Dedifferentiated amniotic fluid mesenchymal stem cell (primary cell): Measurements from ENCODE around the gene MRNIP.

Experiments used
- DNase-seq: peaks from one replicate; pipeline ENCODE4 v3.0.0-alpha.2; 2016; ENCODE audit errors: extremely low spot score

Gene MRNIP

DNA sequence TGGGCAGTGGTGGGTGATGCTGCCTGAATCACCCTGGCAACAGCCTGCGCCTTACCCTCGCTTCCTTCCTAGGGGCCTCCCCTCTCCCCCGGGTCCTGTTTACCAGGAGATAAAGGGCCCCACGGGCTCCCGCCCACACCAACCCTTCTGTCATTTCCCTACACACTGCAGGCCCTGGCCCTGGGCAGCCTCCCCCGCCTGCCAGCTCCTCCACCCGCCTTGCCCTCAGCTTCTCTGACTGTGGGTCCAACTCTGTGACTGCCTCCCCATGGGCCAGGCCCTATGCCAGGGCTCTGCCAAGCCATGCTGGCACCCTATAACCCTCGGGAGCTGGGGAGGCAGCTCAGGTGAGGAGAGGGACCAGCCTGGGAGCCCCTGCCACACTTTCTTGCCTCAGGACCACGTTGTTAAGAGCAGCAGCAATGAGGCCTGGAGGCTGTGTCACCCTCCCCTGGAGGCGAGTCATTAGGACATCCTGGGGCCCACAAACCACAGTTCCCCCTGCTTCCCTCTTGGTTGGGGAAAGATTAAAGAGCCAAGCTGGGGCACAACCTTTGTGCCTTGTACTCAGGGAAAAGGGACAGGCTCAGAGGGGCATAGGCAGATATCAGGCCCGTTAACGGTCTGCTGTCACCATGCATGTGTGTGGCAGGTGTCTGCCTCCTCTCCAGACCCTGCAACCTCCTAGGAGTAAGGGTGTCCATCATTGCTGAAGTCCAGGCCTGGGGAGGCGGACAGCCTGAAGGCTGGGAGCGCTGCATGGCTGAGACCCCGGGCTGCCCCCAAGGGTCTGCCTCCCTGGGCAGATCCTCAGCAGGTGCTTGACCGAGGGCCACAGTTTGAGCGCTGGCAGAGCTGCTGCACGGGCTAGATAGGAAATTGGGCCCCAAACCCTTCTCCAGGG, 54.7 kb downstream of the MRNIP start:
- DNase-seq, result no peak

GRCh38 chr5:179802950-179803562, 55.6 kb downstream of the MRNIP start:
- DNase-seq, result no peak

DNA sequence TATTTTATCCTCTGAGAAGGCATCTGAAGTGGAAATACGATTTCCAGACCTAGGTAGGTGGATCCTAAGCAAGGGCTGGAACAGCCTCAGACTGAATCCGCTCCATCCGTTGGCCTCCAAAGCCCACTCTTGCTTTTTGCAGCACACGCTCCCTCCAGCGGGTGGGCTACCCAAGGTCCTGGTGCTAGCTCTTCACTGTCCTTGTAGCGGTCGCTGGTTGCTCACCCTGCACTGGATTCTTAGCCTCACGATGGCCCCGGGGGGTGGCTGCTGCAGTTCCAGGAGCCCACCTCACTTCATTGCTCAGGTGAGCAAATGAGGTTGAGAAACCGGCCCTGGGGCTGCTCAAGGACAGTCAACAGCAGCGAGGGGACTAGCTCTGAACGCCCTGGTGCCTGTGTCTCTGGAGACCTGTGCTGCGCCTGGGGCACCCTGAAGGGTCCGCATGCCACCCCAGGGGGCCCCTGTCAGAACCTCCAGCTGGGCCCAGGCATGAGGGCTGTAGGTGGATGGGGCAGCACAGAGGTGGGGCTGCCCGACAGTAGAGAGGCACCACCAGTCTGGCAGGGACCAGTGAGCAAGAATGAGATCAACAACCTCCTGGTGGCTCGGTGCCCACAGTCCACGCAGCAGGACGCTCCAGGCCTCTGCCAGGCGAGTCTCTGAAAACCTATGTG, 56.3 kb downstream of the MRNIP start:
- no peak for DNase-seq

DNA sequence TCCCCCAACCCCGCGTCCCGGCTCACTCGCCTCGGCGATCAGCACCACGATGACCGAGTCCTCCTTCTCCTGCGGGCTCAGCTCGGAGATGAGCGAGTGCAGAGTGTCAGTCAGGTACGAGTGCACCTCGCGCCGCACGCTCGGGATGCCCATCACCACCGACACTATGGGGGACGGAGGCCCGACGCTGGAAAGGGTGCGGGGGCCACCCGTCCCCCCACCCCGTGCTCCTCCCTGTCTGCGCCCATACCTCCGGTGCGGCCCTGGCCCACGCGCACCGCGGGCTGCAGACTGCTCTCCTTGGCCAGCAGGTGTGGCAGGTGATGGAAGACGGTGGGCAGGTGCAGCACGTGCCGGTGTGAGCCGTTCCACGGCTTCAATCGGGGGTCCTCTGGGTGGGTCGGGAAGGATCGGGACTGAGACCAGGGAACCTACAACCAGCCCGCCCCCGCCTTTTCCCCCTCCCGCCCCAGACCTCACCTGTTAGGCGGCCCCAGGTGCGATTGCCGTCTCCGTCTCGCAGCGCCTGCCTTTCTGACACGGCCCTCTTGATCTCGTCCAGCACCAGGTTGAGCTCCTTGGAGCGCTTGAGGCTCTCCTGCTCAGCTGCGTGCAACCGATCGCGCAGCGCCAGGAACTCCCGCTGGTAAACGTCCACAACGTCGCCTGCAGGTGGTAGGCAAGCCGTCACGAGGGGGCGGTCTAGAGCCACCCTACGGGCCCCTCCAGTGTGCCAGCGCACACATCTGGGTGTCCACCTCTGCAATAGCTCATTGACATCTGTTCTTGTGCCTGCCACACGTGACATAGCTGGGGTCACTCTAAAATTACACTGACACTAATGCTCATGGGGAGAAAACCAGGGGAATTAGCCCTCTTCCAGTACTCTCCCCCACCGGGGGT, 57.1 kb downstream of the MRNIP start:
- DNase-seq, result no peak

- DNase-seq, result no peak
Measured at GRCh38 chr5:179800696-179801201, 57.9 kb downstream of the MRNIP start.

GRCh38 chr5:179800071-179800695, 58.4 kb downstream of the MRNIP start:
- DNase-seq, result no peak

- DNase-seq, result no peak
Measured at GRCh38 chr5:179799644-179799973, 59.0 kb downstream of the MRNIP start.

DNA sequence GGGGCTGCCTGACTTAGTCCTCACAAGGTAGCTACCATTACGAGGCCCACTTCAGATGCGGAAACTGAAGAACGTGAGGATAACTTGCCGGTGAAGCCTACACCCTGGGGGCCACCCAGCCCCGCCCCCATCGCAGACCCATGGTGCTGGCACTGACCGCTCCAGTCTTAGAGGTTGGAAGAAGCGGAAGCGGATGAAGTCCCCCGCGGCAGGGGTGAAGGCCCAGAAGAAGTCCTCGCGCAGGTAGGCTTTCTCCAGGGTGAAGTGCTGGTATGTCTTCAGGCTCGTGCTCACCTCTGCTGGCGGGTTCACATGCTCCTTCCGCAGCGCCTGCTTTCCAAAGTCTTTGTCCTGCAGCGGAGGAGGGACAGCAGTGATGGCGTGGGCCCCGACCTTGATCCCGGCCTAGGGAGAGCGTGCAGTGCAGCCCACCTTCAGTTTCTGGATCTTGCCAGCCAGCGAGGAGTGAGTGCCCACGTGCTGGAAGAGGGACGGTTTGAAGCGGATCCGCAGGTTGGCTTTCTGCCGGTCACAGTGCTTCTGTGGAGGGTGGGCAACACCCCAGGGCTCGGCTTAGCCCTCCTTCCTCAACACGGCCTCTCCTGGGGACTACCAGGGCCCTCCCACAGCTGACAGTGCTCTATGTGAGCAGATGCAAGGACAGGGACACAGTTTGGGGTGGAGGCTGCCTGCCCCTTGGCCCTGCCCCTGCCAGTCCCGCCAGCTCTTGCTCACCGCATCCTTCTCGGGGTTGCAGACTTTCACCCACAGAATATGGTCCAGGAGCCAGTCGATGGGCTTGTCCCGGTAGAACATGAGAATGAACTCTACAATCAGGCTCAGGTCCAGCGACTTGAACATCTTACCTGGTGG, 59.6 kb downstream of the MRNIP start:
- DNase-seq, result no peak

GRCh38 chr5:179798144-179798770, 60.4 kb downstream of the MRNIP start:
- DNase-seq, result no peak

DNA sequence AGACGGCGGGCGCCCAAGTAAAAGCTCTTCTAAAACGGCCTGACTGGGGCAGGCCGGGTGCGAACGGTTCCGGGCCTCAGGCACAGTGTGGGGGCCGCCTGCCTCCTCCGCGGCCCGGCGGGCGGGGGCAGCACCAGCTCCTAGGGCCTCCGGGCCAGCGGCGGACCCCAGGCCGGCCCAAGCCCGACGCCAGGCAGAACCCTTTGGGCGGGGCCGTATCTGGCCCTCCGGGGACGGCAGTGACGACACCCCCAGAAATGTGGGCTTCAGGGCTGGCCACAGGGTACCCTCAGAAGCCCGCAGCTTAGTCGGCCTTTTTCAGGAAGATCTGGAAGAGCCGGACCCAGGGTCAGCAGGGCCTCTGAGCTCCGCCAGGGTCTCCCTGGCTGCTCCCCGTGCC, 60.9 kb downstream of the MRNIP start:
- no peak for DNase-seq

GRCh38 chr5:179796877-179797608, 61.6 kb downstream of the MRNIP start:
- DNase-seq, result no peak

GRCh38 chr5:179795863-179796833, 62.5 kb downstream of the MRNIP start:
- DNase-seq, result peak; percentile 60

- no peak for DNase-seq
Measured at GRCh38 chr5:179795049-179795862, 63.4 kb downstream of the MRNIP start.

DNA sequence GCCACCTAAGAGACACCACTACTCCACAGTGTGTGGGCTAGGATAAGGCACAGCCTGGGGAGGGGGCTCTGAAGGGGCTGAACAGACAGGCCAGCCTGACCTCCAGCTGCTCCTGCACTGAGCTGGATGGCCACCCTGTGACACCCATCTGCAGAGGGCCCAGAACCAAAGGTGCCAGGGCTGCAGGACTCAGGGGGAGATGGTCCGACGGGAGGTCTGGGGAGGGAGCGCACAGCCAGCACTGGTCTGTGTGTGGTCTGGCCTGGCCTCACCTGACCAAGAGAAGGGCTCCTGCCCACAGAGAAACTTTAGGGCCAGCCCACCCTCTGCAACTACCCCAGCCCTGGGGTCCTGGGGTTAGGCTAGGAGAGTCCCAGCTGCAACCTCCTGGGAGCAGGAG, 64.0 kb downstream of the MRNIP start:
- DNase-seq, result no peak

GRCh38 chr5:179794171-179794570, 64.4 kb downstream of the MRNIP start:
- DNase-seq, result no peak

DNA sequence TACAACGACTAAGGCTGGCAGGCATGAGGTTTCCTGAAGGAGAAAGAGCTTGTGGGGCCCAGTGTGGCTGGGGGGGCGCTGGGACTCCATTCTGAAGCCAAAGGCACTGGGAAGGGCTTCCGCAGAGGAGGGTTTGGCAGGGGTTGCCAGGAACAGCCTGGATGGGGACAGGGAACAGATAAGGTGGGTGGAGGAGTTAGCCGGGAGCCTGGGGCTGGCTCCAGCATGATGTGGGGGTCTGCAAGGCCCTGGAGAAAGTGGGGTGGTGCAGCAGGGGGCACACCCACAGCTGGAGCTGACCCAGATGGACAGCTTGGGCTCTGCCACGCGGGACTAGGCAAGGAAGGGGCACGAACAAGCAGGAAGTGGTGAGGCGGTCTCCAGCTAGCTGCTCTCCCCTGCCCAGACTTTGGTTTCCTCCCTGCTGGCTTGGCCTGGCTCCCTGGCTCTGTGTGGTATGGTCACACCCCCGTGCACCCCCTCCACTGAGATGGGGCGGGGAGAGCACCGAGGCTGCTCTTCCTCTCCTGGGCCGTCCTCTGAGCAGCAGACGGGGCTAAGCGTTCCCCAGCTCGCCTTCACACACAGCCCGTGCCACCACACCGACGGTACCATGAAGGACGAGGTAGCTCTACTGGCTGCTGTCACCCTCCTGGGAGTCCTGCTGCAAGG, 65.0 kb downstream of the MRNIP start, which contains the start of gene LTC4S:
Gene LTC4S (plus strand): TSS at position 519 of the 672 bp plus-strand sequence. CDS start 95 bp downstream, at position 614.
- no peak for DNase-seq
